H9 (cell line): ENCODE data around the gene GPR141. TPM values are rescaled to one million over a fixed set of nuclear protein-coding genes. Genes with fewer than 3 reads are reported as not detected.

Experiments
- DNase-seq: peaks from one replicate; pipeline ENCODE4 v3.0.0-alpha.2; 2017
- H2AFZ ChIP-seq: one replicate; pipeline ENCODE4 v1.6.1; 2013; ENCODE audit warnings: mild to moderate bottlenecking, low read length, control low read depth, moderate library complexity
- H2AK5ac ChIP-seq: 2 replicates; pipeline ENCODE4 v1.6.1; 2013; ENCODE audit warnings: low read length, control low read depth, mixed read lengths; ENCODE audit not compliant: insufficient read length
- H2BK120ac ChIP-seq: one replicate; pipeline ENCODE4 v1.6.1; 2013; ENCODE audit warnings: low read depth, mild to moderate bottlenecking, low read length, control low read depth, inconsistent platforms; ENCODE audit not compliant: poor library complexity, severe bottlenecking
- H2BK12ac ChIP-seq: 2 replicates; pipeline ENCODE4 v1.6.1; 2013; ENCODE audit warnings: low read length, control low read depth, mixed read lengths, low read depth; ENCODE audit not compliant: insufficient read length
- H2BK15ac ChIP-seq: 2 replicates; pipeline ENCODE4 v1.6.1; 2013; ENCODE audit warnings: low read depth, low read length, control low read depth
- H2BK20ac ChIP-seq: one replicate; pipeline ENCODE4 v1.6.1; 2013; ENCODE audit warnings: low read depth, mild to moderate bottlenecking, low read length, control low read depth, inconsistent platforms; ENCODE audit not compliant: poor library complexity, severe bottlenecking
- H2BK5ac ChIP-seq: 2 replicates; pipeline ENCODE4 v1.6.1; 2013; ENCODE audit warnings: low read length, control low read depth, mixed read lengths; ENCODE audit not compliant: insufficient read length
- H3K14ac ChIP-seq: 2 replicates; pipeline ENCODE4 v1.6.1; 2013; ENCODE audit warnings: low read length, control low read depth; ENCODE audit not compliant: insufficient read depth
- H3K18ac ChIP-seq: 2 replicates; pipeline ENCODE4 v1.6.1; 2013; ENCODE audit warnings: low read depth, mild to moderate bottlenecking, mixed read lengths, low read length, control low read depth; ENCODE audit not compliant: insufficient read length
- H3K23ac ChIP-seq: 2 replicates; pipeline ENCODE4 v1.6.1; 2013; ENCODE audit warnings: low read length, control low read depth, mixed read lengths, low read depth; ENCODE audit not compliant: insufficient read length
- H3K23me2 ChIP-seq: 2 replicates; pipeline ENCODE4 v1.6.1; 2013; ENCODE audit warnings: low read depth, mild to moderate bottlenecking, mixed read lengths, low read length, control low read depth; ENCODE audit not compliant: insufficient read length, poor library complexity, severe bottlenecking
- H3K27ac ChIP-seq: 2 replicates; pipeline ENCODE4 v1.5.1; 2013; ENCODE audit warnings: low read length, control low read depth, mixed read lengths, low read depth; ENCODE audit not compliant: insufficient read length
- H3K27me3 ChIP-seq: 2 replicates; pipeline ENCODE4 v1.6.1; 2013; ENCODE audit warnings: low read length, control low read depth, inconsistent platforms; ENCODE audit not compliant: insufficient read depth
- H3K4ac ChIP-seq: 2 replicates; pipeline ENCODE4 v1.6.1; 2013; ENCODE audit warnings: low read depth, mild to moderate bottlenecking, control low read depth, inconsistent platforms, low read length, moderate library complexity
- H3K4me1 ChIP-seq: 2 replicates; pipeline ENCODE4 v1.6.1; 2013; ENCODE audit warnings: low read length, control low read depth, inconsistent platforms; ENCODE audit not compliant: insufficient read depth
- H3K4me2 ChIP-seq: 2 replicates; pipeline ENCODE4 v1.6.1; 2013; ENCODE audit warnings: low read length, control low read depth, mixed read lengths; ENCODE audit not compliant: insufficient read length, insufficient read depth
- H3K56ac ChIP-seq: 2 replicates; pipeline ENCODE4 v1.6.1; 2013; ENCODE audit warnings: low read depth, mild to moderate bottlenecking, mixed read lengths, low read length, control low read depth; ENCODE audit not compliant: insufficient read length
- H3K79me1 ChIP-seq: 2 replicates; pipeline ENCODE4 v1.6.1; 2013; ENCODE audit warnings: low read depth, mild to moderate bottlenecking, moderate library complexity, low read length, control low read depth, inconsistent platforms; ENCODE audit not compliant: insufficient read depth, poor library complexity, severe bottlenecking
- H3K79me2 ChIP-seq: 2 replicates; pipeline ENCODE4 v1.6.1; 2013; ENCODE audit warnings: low read length, control low read depth, inconsistent platforms; ENCODE audit not compliant: insufficient read depth
- H3K9ac ChIP-seq: 2 replicates; pipeline ENCODE4 v1.6.1; 2013; ENCODE audit warnings: low read length, control low read depth, mixed read lengths; ENCODE audit not compliant: insufficient read length; ENCODE audit errors: extremely low read depth
- H3K9me3 ChIP-seq: one replicate; pipeline ENCODE4 v1.6.1; 2013; ENCODE audit warnings: low read depth, low read length, inconsistent platforms; ENCODE audit not compliant: control insufficient read depth
- H3T11ph ChIP-seq: one replicate; pipeline ENCODE4 v1.6.1; 2013; ENCODE audit warnings: mild to moderate bottlenecking, low read length, control low read depth, inconsistent platforms
- H4K20me1 ChIP-seq: one replicate; pipeline ENCODE4 v1.6.1; 2013; ENCODE audit not compliant: control insufficient read depth, insufficient read length, insufficient read depth
- H4K5ac ChIP-seq: 2 replicates; pipeline ENCODE4 v1.6.1; 2013; ENCODE audit warnings: low read depth, mild to moderate bottlenecking, mixed read lengths, low read length, control low read depth; ENCODE audit not compliant: insufficient read length
- H4K8ac ChIP-seq: replicated peaks from 2 replicates; pipeline ENCODE4 v1.6.1; 2013; ENCODE audit warnings: low read length, control low read depth, mixed read lengths, low read depth; ENCODE audit not compliant: insufficient read length
- H4K91ac ChIP-seq: 2 replicates; pipeline ENCODE4 v1.6.1; 2013; ENCODE audit warnings: low read depth, mild to moderate bottlenecking, moderate library complexity, mixed read lengths, low read length, control low read depth; ENCODE audit not compliant: insufficient read length
- H3K27ac Mint-ChIP-seq, 3 experiments: 2 replicates in 2 of 3; 3 replicates in 1 of 3; pipeline ENCODE4 v1.8.0; 2020 to 2021; ENCODE audit warnings: mixed read lengths in 3 of 3, mild to moderate bottlenecking in 1 of 3, moderate library complexity in 1 of 3
- H3K27me3 Mint-ChIP-seq: 2 replicates; pipeline ENCODE4 v1.8.0; 2021; ENCODE audit warnings: low read depth, mild to moderate bottlenecking, moderate library complexity, mixed read lengths
- H3K36me3 Mint-ChIP-seq, 3 experiments: 2 replicates in 2 of 3; 3 replicates in 1 of 3; pipeline ENCODE4 v1.8.0; 2020 to 2021; ENCODE audit warnings: low read depth in 3 of 3, mixed read lengths in 3 of 3; ENCODE audit not compliant: insufficient read depth in 1 of 3
- H3K4me1 Mint-ChIP-seq, 2 experiments: 2 replicates each; pipeline ENCODE4 v1.8.0; 2020; ENCODE audit warnings: mixed read lengths in 2 of 2
- H3K4me3 Mint-ChIP-seq, 2 experiments: 2 replicates in 1 of 2; 3 replicates in 1 of 2; pipeline ENCODE4 v1.8.0; 2020 to 2021; ENCODE audit warnings: mild to moderate bottlenecking in 2 of 2, mixed read lengths in 2 of 2, moderate library complexity in 1 of 2
- H3K9me3 Mint-ChIP-seq, 2 experiments: 2 replicates in 1 of 2; 3 replicates in 1 of 2; pipeline ENCODE4 v1.8.0; 2020; ENCODE audit warnings: mild to moderate bottlenecking in 2 of 2, mixed read lengths in 2 of 2, moderate library complexity in 1 of 2
- WGBS: extraction: QIAGEN DNeasy Blood & Tissue Kit; methylation state at CpG from one replicate; pipeline ENCODE4 v1.1.7; 2013; ENCODE audit warnings: missing lambda C conversion rate, low lambda C conversion rate, mixed read lengths; ENCODE audit not compliant: insufficient read length; ENCODE audit errors: extremely low coverage; 5-methylcytosine and 5-hydroxymethylcytosine counted together
- total RNA-seq: library from RNA; stranded (reverse); gene quantifications from 2 replicates; pipeline ENCODE4 v1.2.1, GENCODE V29; 2021
- TF ChIP-seq, protein P1 (sequence below): fragments of 200-600 bp; sonication (generic); conservative IDR thresholded peaks from 3 replicates; pipeline ENCODE4 v1.8.0; 2021; ENCODE audit warnings: antibody characterized with exemption, mild to moderate bottlenecking

Gene GPR141
- total RNA-seq, 1 experiment from 2014 or later: 0.50 TPM

DNA sequence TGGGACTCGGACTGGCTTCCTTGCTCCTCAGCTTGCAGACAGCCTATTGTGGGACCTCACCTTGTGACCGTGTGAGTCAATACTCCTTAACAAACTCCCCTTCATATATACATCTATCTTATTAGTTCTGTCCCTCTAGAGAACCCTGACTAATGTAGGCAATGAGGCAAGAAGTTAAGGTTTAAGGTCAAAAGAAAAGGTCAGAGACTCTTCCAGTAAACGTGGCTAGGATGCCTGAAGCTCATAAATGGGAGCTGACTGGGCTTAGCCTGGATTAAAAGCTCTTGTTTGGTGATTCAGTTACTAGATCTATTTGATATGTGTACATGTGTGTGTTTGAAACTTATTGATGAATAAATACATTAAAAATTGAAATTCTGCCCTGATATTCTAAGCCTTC lies 10.6 kb upstream of the GPR141 start:
- no peak overlapping the region for H2AK5ac ChIP-seq
- H4K8ac ChIP-seq: no peak overlapping the region
- H4K20me1 ChIP-seq: no peaks in the 10 kb centered on the region
- TF ChIP-seq, protein P1, sequence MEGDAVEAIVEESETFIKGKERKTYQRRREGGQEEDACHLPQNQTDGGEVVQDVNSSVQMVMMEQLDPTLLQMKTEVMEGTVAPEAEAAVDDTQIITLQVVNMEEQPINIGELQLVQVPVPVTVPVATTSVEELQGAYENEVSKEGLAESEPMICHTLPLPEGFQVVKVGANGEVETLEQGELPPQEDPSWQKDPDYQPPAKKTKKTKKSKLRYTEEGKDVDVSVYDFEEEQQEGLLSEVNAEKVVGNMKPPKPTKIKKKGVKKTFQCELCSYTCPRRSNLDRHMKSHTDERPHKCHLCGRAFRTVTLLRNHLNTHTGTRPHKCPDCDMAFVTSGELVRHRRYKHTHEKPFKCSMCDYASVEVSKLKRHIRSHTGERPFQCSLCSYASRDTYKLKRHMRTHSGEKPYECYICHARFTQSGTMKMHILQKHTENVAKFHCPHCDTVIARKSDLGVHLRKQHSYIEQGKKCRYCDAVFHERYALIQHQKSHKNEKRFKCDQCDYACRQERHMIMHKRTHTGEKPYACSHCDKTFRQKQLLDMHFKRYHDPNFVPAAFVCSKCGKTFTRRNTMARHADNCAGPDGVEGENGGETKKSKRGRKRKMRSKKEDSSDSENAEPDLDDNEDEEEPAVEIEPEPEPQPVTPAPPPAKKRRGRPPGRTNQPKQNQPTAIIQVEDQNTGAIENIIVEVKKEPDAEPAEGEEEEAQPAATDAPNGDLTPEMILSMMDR: no peak
- no peak overlapping the region for H2BK20ac ChIP-seq
- no peak overlapping the region for H2BK12ac ChIP-seq
- no peaks in the 10 kb centered on the region for H3K9me3 ChIP-seq
- H3K23ac ChIP-seq: no peak overlapping the region
- no peak overlapping the region for H3K14ac ChIP-seq
- no peak for DNase-seq
- no peaks in the 10 kb centered on the region for H3K79me2 ChIP-seq
- no peaks in the 10 kb centered on the region for H3K27me3 ChIP-seq
- H3K4ac ChIP-seq: no peak overlapping the region
- H4K91ac ChIP-seq: no peak overlapping the region
- H3K4me1 Mint-ChIP-seq: peaks cover 8% of the 10 kb centered on the region in 2 experiments
- no peak overlapping the region for H2AFZ ChIP-seq
- H3K36me3 Mint-ChIP-seq: no peaks in the 10 kb centered on the region
- H3K4me1 ChIP-seq: peaks cover 2% of the 10 kb centered on the region; the same call in 1 of the 2 replicates
- no peak overlapping the region for H2BK5ac ChIP-seq
- no peak overlapping the region for H2BK15ac ChIP-seq
- H3K9me3 Mint-ChIP-seq: no peaks in the 10 kb centered on the region
- H2BK120ac ChIP-seq: no peak overlapping the region
- WGBS: no CpG with 5 or more reads among the region's 3 CpGs
- H3K18ac ChIP-seq: no peak overlapping the region
- H3K4me2 ChIP-seq: no peak overlapping the region
- H3T11ph ChIP-seq: no peak overlapping the region
- no peaks in the 10 kb centered on the region for H3K79me1 ChIP-seq
- no peak overlapping the region for H3K27ac Mint-ChIP-seq
- no peaks in the 10 kb centered on the region for H3K23me2 ChIP-seq
- H3K4me3 Mint-ChIP-seq: no peak overlapping the region
- no peak overlapping the region for H3K56ac ChIP-seq
- H3K27ac ChIP-seq: no peak overlapping the region
- H3K27me3 Mint-ChIP-seq: no peaks in the 10 kb centered on the region
- H3K9ac ChIP-seq: no peak overlapping the region
- H4K5ac ChIP-seq: no peak overlapping the region
